Measurements from ENCODE around the gene MYO5B. TPM values are rescaled to one million over a fixed set of nuclear protein-coding genes. Genes with fewer than 3 reads are reported as not detected.

The MYO5B gene
- total and polyA plus RNA-seq, 10 of the 15 experiments (the other 5 are each of a cell fraction or from before 2014, with no cell fraction given): 2.5 to 4.5 (median 3.3) TPM

DNA sequence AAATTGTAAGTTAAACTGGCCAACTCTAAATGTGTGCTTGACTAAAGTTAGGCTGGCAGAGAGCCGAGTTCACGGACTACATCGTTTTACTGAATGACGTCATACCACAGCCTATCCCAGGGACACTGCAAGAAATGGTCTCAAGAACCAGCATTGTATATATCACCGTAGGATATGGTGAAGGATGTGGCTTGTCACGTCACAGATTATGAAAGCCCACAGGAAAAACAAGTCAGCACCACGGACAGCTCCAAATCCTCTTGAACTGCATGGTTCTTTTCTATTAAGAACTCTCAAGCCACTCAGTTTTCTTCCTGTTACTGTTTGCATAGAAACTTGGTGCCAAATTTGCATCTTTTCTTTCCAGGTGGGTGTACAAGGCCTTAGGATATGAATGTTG is 296.5 kb downstream of the MYO5B start (continued):
- TF ChIP-seq, protein P1, sequence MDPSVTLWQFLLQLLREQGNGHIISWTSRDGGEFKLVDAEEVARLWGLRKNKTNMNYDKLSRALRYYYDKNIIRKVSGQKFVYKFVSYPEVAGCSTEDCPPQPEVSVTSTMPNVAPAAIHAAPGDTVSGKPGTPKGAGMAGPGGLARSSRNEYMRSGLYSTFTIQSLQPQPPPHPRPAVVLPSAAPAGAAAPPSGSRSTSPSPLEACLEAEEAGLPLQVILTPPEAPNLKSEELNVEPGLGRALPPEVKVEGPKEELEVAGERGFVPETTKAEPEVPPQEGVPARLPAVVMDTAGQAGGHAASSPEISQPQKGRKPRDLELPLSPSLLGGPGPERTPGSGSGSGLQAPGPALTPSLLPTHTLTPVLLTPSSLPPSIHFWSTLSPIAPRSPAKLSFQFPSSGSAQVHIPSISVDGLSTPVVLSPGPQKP (IDR thresholded peaks at IDR 0.05; ENCODE audit: low read depth, low read length): no peak
- TF ChIP-seq CHD4 (IDR thresholded peaks at IDR 0.05): no peak
- TF ChIP-seq HDGF (IDR thresholded peaks at IDR 0.05): no peak
- TF ChIP-seq, protein P2, sequence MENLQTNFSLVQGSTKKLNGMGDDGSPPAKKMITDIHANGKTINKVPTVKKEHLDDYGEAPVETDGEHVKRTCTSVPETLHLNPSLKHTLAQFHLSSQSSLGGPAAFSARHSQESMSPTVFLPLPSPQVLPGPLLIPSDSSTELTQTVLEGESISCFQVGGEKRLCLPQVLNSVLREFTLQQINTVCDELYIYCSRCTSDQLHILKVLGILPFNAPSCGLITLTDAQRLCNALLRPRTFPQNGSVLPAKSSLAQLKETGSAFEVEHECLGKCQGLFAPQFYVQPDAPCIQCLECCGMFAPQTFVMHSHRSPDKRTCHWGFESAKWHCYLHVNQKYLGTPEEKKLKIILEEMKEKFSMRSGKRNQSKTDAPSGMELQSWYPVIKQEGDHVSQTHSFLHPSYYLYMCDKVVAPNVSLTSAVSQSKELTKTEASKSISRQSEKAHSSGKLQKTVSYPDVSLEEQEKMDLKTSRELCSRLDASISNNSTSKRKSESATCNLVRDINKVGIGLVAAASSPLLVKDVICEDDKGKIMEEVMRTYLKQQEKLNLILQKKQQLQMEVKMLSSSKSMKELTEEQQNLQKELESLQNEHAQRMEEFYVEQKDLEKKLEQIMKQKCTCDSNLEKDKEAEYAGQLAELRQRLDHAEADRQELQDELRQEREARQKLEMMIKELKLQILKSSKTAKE (IDR thresholded peaks at IDR 0.05; ENCODE audit: low read depth, poor library complexity, severe bottlenecking): no peak
- no peak for TF ChIP-seq STAT3 (IDR thresholded peaks at IDR 0.05; ENCODE audit: low read depth, low read length)
- no peak for TF ChIP-seq BMI1 (IDR thresholded peaks at IDR 0.05; ENCODE audit: borderline replicate concordance)
- TF ChIP-seq ZZZ3 (IDR thresholded peaks at IDR 0.05; ENCODE audit: control insufficient read depth, insufficient read length, low read depth): no peak
- TF ChIP-seq SMAD1 (IDR thresholded peaks at IDR 0.05; ENCODE audit: low read depth, partially characterized antibody): no peak
- TF ChIP-seq DPF2 (IDR thresholded peaks at IDR 0.05): no peak
- TF ChIP-seq EZH2 (IDR thresholded peaks at IDR 0.05; ENCODE audit: borderline replicate concordance, control insufficient read depth, low read depth, low read length): no peak
- TF ChIP-seq CBX3 (IDR thresholded peaks at IDR 0.05; ENCODE audit: borderline replicate concordance, low read depth): no peak
- no peak for TF ChIP-seq RELA (IDR thresholded peaks at IDR 0.05; ENCODE audit: borderline replicate concordance, partially characterized antibody)
- no peak for TF ChIP-seq RAD51 (IDR thresholded peaks at IDR 0.05)
- TF ChIP-seq LARP7 (IDR thresholded peaks at IDR 0.05): no peak
- no peak for TF ChIP-seq RAD21 (IDR thresholded peaks at IDR 0.05; ENCODE audit: insufficient read depth, low read depth, low read length)
- TF ChIP-seq, protein P3, sequence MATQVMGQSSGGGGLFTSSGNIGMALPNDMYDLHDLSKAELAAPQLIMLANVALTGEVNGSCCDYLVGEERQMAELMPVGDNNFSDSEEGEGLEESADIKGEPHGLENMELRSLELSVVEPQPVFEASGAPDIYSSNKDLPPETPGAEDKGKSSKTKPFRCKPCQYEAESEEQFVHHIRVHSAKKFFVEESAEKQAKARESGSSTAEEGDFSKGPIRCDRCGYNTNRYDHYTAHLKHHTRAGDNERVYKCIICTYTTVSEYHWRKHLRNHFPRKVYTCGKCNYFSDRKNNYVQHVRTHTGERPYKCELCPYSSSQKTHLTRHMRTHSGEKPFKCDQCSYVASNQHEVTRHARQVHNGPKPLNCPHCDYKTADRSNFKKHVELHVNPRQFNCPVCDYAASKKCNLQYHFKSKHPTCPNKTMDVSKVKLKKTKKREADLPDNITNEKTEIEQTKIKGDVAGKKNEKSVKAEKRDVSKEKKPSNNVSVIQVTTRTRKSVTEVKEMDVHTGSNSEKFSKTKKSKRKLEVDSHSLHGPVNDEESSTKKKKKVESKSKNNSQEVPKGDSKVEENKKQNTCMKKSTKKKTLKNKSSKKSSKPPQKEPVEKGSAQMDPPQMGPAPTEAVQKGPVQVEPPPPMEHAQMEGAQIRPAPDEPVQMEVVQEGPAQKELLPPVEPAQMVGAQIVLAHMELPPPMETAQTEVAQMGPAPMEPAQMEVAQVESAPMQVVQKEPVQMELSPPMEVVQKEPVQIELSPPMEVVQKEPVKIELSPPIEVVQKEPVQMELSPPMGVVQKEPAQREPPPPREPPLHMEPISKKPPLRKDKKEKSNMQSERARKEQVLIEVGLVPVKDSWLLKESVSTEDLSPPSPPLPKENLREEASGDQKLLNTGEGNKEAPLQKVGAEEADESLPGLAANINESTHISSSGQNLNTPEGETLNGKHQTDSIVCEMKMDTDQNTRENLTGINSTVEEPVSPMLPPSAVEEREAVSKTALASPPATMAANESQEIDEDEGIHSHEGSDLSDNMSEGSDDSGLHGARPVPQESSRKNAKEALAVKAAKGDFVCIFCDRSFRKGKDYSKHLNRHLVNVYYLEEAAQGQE (IDR thresholded peaks at IDR 0.05; ENCODE audit: low read depth, low read length): peak; percentile 97
- TF ChIP-seq KAT2A (conservative IDR thresholded peaks at IDR 0.05; ENCODE audit: control insufficient read depth, low read depth, low read length): no peak
- TF ChIP-seq, protein P4, sequence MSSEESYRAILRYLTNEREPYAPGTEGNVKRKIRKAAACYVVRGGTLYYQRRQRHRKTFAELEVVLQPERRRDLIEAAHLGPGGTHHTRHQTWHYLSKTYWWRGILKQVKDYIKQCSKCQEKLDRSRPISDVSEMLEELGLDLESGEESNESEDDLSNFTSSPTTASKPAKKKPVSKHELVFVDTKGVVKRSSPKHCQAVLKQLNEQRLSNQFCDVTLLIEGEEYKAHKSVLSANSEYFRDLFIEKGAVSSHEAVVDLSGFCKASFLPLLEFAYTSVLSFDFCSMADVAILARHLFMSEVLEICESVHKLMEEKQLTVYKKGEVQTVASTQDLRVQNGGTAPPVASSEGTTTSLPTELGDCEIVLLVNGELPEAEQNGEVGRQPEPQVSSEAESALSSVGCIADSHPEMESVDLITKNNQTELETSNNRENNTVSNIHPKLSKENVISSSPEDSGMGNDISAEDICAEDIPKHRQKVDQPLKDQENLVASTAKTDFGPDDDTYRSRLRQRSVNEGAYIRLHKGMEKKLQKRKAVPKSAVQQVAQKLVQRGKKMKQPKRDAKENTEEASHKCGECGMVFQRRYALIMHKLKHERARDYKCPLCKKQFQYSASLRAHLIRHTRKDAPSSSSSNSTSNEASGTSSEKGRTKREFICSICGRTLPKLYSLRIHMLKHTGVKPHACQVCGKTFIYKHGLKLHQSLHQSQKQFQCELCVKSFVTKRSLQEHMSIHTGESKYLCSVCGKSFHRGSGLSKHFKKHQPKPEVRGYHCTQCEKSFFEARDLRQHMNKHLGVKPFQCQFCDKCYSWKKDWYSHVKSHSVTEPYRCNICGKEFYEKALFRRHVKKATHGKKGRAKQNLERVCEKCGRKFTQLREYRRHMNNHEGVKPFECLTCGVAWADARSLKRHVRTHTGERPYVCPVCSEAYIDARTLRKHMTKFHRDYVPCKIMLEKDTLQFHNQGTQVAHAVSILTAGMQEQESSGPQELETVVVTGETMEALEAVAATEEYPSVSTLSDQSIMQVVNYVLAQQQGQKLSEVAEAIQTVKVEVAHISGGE (CRISPR knock-in tag; IDR thresholded peaks at IDR 0.05): no peak
- no peak for TF ChIP-seq TARDBP (IDR thresholded peaks at IDR 0.05; ENCODE audit: borderline replicate concordance)
- no peak for TF ChIP-seq NBN (IDR thresholded peaks at IDR 0.05)
- no peak for TF ChIP-seq CREB1 (IDR thresholded peaks at IDR 0.05; ENCODE audit: low read depth)
- TF ChIP-seq, protein P5, sequence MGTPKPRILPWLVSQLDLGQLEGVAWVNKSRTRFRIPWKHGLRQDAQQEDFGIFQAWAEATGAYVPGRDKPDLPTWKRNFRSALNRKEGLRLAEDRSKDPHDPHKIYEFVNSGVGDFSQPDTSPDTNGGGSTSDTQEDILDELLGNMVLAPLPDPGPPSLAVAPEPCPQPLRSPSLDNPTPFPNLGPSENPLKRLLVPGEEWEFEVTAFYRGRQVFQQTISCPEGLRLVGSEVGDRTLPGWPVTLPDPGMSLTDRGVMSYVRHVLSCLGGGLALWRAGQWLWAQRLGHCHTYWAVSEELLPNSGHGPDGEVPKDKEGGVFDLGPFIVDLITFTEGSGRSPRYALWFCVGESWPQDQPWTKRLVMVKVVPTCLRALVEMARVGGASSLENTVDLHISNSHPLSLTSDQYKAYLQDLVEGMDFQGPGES (IDR thresholded peaks at IDR 0.05): no peak
